ENCODE measurements around the gene AZU1.

DNA sequence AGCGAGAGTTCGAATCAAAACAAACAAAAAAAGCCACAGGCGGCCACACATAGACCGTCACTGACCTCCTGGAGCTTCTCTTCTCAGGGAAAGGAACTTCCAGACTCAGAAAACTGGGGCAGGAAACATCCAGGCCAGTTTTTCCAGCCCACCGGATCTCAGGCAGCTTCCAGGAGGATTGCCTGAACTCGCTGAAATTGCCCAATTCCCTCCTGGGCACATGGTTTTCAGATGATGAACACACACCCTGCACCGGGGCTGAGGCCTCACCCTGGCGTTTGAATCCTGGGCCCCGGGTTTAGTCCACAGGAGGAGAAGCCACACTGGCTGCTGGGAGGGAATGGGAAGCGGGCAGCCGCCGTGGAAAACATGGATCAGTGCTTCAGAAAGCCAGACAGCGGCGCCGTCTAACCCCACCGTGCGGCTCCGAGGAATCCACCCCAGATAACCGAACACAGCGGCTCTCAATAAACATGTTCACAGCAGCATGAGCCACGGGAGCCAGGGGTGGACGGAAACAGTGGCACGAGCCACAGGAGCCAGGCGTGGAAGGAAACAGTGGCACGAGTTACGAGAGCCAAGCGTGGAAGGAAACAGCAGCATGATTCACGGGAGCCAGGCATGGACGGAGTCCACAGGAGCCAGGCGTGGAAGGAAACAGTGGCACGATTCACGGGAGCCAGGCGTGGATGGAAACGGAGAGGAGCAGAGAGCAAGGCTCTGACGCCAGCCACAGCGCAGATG is 48.6 kb upstream of the AZU1 start:
- TF ChIP-seq EZH2phosphoT487 (IDR thresholded peaks at IDR 0.05; ENCODE audit: borderline replicate concordance) (no peak), CTCF (conservative IDR thresholded peaks at IDR 0.05; ENCODE audit: low read length) (no peak)

All from Loucy (cell line).